Activated naive CD8-positive, alpha-beta T cell (primary cell): Measurements from ENCODE around the gene RAB30.
"Not testable (repeated sequence)": the region's sequence is repeated elsewhere in the genome, so short reads cannot be mapped to it uniquely, and the experiment has no call there.

Experiments
- H3K27ac Mint-ChIP-seq: one replicate; pipeline ENCODE4 v1.8.0; 2021; ENCODE audit warnings: mixed read lengths
- H3K27me3 Mint-ChIP-seq: one replicate; pipeline ENCODE4 v1.8.0; 2021; ENCODE audit warnings: mixed read lengths
- H3K36me3 Mint-ChIP-seq: one replicate; pipeline ENCODE4 v1.8.0; 2021; ENCODE audit warnings: mixed read lengths
- H3K4me1 Mint-ChIP-seq: one replicate; pipeline ENCODE4 v1.8.0; 2021; ENCODE audit warnings: low read depth, mixed read lengths
- H3K4me3 Mint-ChIP-seq: one replicate; pipeline ENCODE4 v1.8.0; 2021; ENCODE audit warnings: mild to moderate bottlenecking, mixed read lengths
- H3K9me3 Mint-ChIP-seq: one replicate; pipeline ENCODE4 v1.8.0; 2021; ENCODE audit warnings: low read depth, mixed read lengths

RAB30 gene

GRCh38 chr11:83014951-83015350 lies 56.7 kb downstream of the RAB30 start:
- Mint-ChIP-seq H3K27ac (no peak overlapping the region), H3K4me1 (peaks cover 46% of the 10 kb centered on the region), H3K27me3 (no peaks in the 10 kb centered on the region), H3K9me3 (no peaks in the 10 kb centered on the region), H3K4me3 (no peak overlapping the region), H3K36me3 (peaks cover 14% of the 10 kb centered on the region)

GRCh38 chr11:83012168-83013067 lies 59.3 kb downstream of the RAB30 start:
- H3K27ac Mint-ChIP-seq: no peak overlapping the region
- no peaks in the 10 kb centered on the region for H3K9me3 Mint-ChIP-seq
- H3K36me3 Mint-ChIP-seq: peaks cover 5% of the 10 kb centered on the region
- H3K27me3 Mint-ChIP-seq: no peaks in the 10 kb centered on the region
- H3K4me3 Mint-ChIP-seq: no peak overlapping the region
- H3K4me1 Mint-ChIP-seq: peaks cover 56% of the 10 kb centered on the region

GRCh38 chr11:83011333-83012167 lies 60.1 kb downstream of the RAB30 start:
- Mint-ChIP-seq H3K9me3 (no peaks in the 10 kb centered on the region), H3K27ac (no peak overlapping the region), H3K36me3 (peaks cover 5% of the 10 kb centered on the region), H3K4me3 (no peak overlapping the region), H3K4me1 (peaks cover 64% of the 10 kb centered on the region), H3K27me3 (no peaks in the 10 kb centered on the region)

GRCh38 chr11:83009999-83010398 lies 61.7 kb downstream of the RAB30 start:
- Mint-ChIP-seq H3K27me3 (no peaks in the 10 kb centered on the region), H3K4me1 (peaks cover 64% of the 10 kb centered on the region), H3K9me3 (no peaks in the 10 kb centered on the region), H3K36me3 (peaks cover 2% of the 10 kb centered on the region), H3K4me3 (no peak overlapping the region), H3K27ac (no peak overlapping the region)

GRCh38 chr11:83009136-83009535 lies 62.6 kb downstream of the RAB30 start:
- peaks cover 64% of the 10 kb centered on the region for H3K4me1 Mint-ChIP-seq
- H3K27me3 Mint-ChIP-seq, H3K36me3 Mint-ChIP-seq, H3K9me3 Mint-ChIP-seq, H3K4me3 Mint-ChIP-seq, H3K27ac Mint-ChIP-seq: not testable (repeated sequence)

GRCh38 chr11:83008581-83008923 lies 63.1 kb downstream of the RAB30 start:
- H3K9me3 Mint-ChIP-seq: no peaks in the 10 kb centered on the region

GRCh38 chr11:83007909-83008580 lies 63.7 kb downstream of the RAB30 start:
- Mint-ChIP-seq H3K4me1 (peaks cover 56% of the 10 kb centered on the region), H3K9me3 (no peaks in the 10 kb centered on the region), H3K36me3 (peaks cover 3% of the 10 kb centered on the region), H3K27ac (peak overlapping the region; percentile 34), H3K27me3 (no peaks in the 10 kb centered on the region), H3K4me3 (no peak overlapping the region)

More at GRCh38 chr11:83008581-83008923, 63.1 kb downstream of the RAB30 start:
- H3K4me3 Mint-ChIP-seq: no peak overlapping the region
- H3K27ac Mint-ChIP-seq: no peak overlapping the region
- H3K36me3 Mint-ChIP-seq: peaks cover 3% of the 10 kb centered on the region
- peaks cover 59% of the 10 kb centered on the region for H3K4me1 Mint-ChIP-seq
- H3K27me3 Mint-ChIP-seq: no peaks in the 10 kb centered on the region

GRCh38 chr11:83007477-83007876 lies 64.2 kb downstream of the RAB30 start:
- no peak overlapping the region for H3K4me3 Mint-ChIP-seq

GRCh38 chr11:83006877-83007330 lies 64.8 kb downstream of the RAB30 start:
- no peaks in the 10 kb centered on the region for H3K9me3 Mint-ChIP-seq
- peaks cover 59% of the 10 kb centered on the region for H3K4me1 Mint-ChIP-seq
- H3K27me3 Mint-ChIP-seq: no peaks in the 10 kb centered on the region
- H3K4me3 Mint-ChIP-seq: peak overlapping the region; percentile 42
- H3K36me3 Mint-ChIP-seq: peaks cover 3% of the 10 kb centered on the region
- peak overlapping the region; percentile 64 for H3K27ac Mint-ChIP-seq

More at GRCh38 chr11:83007477-83007876, 64.2 kb downstream of the RAB30 start:
- Mint-ChIP-seq H3K27ac (no peak overlapping the region), H3K36me3 (peaks cover 3% of the 10 kb centered on the region), H3K27me3 (no peaks in the 10 kb centered on the region), H3K4me1 (peaks cover 58% of the 10 kb centered on the region), H3K9me3 (no peaks in the 10 kb centered on the region)

- H3K9me3 Mint-ChIP-seq: no peaks in the 10 kb centered on the region
Measured at GRCh38 chr11:83004746-83005556, 66.7 kb downstream of the RAB30 start.

GRCh38 chr11:83002522-83002921 lies 69.2 kb downstream of the RAB30 start:
- H3K4me1 Mint-ChIP-seq: peaks cover 75% of the 10 kb centered on the region
- H3K27me3 Mint-ChIP-seq: no peaks in the 10 kb centered on the region
- H3K4me3 Mint-ChIP-seq: no peak overlapping the region
- H3K9me3 Mint-ChIP-seq: no peaks in the 10 kb centered on the region
- peaks cover 3% of the 10 kb centered on the region for H3K36me3 Mint-ChIP-seq
- peak overlapping the region; percentile 82 for H3K27ac Mint-ChIP-seq

More at GRCh38 chr11:83004746-83005556, 66.7 kb downstream of the RAB30 start:
- no peaks in the 10 kb centered on the region for H3K27me3 Mint-ChIP-seq
- H3K36me3 Mint-ChIP-seq: peaks cover 3% of the 10 kb centered on the region
- H3K4me1 Mint-ChIP-seq: peaks cover 67% of the 10 kb centered on the region
- H3K27ac Mint-ChIP-seq: peak overlapping the region; percentile 42
- peak overlapping the region; percentile 40 for H3K4me3 Mint-ChIP-seq

- H3K27ac Mint-ChIP-seq: peak overlapping the region; percentile 82
- H3K4me1 Mint-ChIP-seq: peaks cover 75% of the 10 kb centered on the region
- peak overlapping the region; percentile 5 for H3K4me3 Mint-ChIP-seq
- peaks cover 3% of the 10 kb centered on the region for H3K36me3 Mint-ChIP-seq
- H3K9me3 Mint-ChIP-seq: no peaks in the 10 kb centered on the region
- no peaks in the 10 kb centered on the region for H3K27me3 Mint-ChIP-seq
Measured at GRCh38 chr11:83002053-83002452, 69.6 kb downstream of the RAB30 start.

GRCh38 chr11:83000381-83000780 lies 71.3 kb downstream of the RAB30 start:
- peaks cover 81% of the 10 kb centered on the region for H3K4me1 Mint-ChIP-seq
- no peaks in the 10 kb centered on the region for H3K9me3 Mint-ChIP-seq
- H3K27ac Mint-ChIP-seq: peak overlapping the region; percentile 64
- H3K36me3 Mint-ChIP-seq: peaks cover 10% of the 10 kb centered on the region
- H3K4me3 Mint-ChIP-seq: no peak overlapping the region
- H3K27me3 Mint-ChIP-seq: no peaks in the 10 kb centered on the region

GRCh38 chr11:82999232-82999631 lies 72.5 kb downstream of the RAB30 start:
- Mint-ChIP-seq H3K36me3 (peaks cover 12% of the 10 kb centered on the region), H3K9me3 (no peaks in the 10 kb centered on the region), H3K27me3 (no peaks in the 10 kb centered on the region), H3K4me1 (peaks cover 77% of the 10 kb centered on the region), H3K27ac (peak overlapping the region; percentile 64), H3K4me3 (no peak overlapping the region)
